Lower lobe of right lung (tissue), 2 donors: Measurements from ENCODE around the gene ARID3B. TPM values are rescaled to one million over a fixed set of nuclear protein-coding genes. Genes with fewer than 3 reads are reported as not detected.
A peak's percentile ranks its signal among the peaks of the same experiment; 100 is the strongest.

Experiments
- ATAC-seq, 2 donors: fragments of 200-7000 bp; cut with Tn5 transposase; one replicate each; pipeline ENCODE4 v1.9.1; 2020 to 2022; ENCODE audit warnings: mild to moderate bottlenecking in 2 of 2, moderate library complexity in 2 of 2
- DNase-seq: peaks from one replicate; pipeline ENCODE4 v3.0.0-alpha.2; 2020
- H3K27ac ChIP-seq: fragments of 200-600 bp; one replicate; pipeline ENCODE4 v1.8.0; 2022
- H3K27me3 ChIP-seq: fragments of 200-600 bp; one replicate; pipeline ENCODE4 v1.8.0; 2022; ENCODE audit warnings: low read depth
- H3K36me3 ChIP-seq: fragments of 200-600 bp; one replicate; pipeline ENCODE4 v1.8.0; 2022; ENCODE audit warnings: mild to moderate bottlenecking
- H3K4me1 ChIP-seq: fragments of 200-600 bp; one replicate; pipeline ENCODE4 v1.8.0; 2022
- H3K4me3 ChIP-seq: fragments of 200-600 bp; one replicate; pipeline ENCODE4 v1.8.0; 2022; ENCODE audit warnings: mild to moderate bottlenecking
- H3K9me3 ChIP-seq: fragments of 200-600 bp; one replicate; pipeline ENCODE4 v1.8.0; 2022
- intact Hi-C: fragments of 100-400 bp; cut with DNase I; formaldehyde crosslinking; loops from one replicate; pipeline ENCODE4 v1.11.0; 2022
- long read RNA-seq: library from polyadenylated mRNA; unstranded; transcript quantifications from one replicate; pipeline ENCODE4 v2.0.0, GENCODE V29; 2021
- total RNA-seq: library from RNA; stranded (reverse); fragmentation: NEBNext Ultra II Directional; extraction: Animal tissue kit (Norgen Biotek cat#: 25700); gene quantifications from one replicate; pipeline ENCODE4 v1.2.1, GENCODE V29; 2021
- TF ChIP-seq, protein P1 (sequence below): fragments of 200-600 bp; IDR thresholded peaks from one replicate; pipeline ENCODE4 v1.8.0; 2022; ENCODE audit warnings: antibody characterized with exemption, mild to moderate bottlenecking
- donor health status: DM: no; HTN: yes; CAD: no; lungs with severe emphysema.

ARID3B gene, protein sequence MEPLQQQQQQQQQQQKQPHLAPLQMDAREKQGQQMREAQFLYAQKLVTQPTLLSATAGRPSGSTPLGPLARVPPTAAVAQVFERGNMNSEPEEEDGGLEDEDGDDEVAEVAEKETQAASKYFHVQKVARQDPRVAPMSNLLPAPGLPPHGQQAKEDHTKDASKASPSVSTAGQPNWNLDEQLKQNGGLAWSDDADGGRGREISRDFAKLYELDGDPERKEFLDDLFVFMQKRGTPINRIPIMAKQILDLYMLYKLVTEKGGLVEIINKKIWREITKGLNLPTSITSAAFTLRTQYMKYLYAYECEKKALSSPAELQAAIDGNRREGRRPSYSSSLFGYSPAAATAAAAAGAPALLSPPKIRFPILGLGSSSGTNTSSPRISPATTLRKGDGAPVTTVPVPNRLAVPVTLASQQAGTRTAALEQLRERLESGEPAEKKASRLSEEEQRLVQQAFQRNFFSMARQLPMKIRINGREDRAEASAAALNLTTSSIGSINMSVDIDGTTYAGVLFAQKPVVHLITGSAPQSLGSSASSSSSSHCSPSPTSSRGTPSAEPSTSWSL
- 11.1 TPM for total RNA-seq
- long read RNA-seq, full-length matches to known transcripts: 2 of 26 reads
- long read RNA-seq, partial matches to known transcripts: 18 of 26 reads
- long read RNA-seq, other reads (novel, unspliced or antisense): 6 of 26 reads

DNA sequence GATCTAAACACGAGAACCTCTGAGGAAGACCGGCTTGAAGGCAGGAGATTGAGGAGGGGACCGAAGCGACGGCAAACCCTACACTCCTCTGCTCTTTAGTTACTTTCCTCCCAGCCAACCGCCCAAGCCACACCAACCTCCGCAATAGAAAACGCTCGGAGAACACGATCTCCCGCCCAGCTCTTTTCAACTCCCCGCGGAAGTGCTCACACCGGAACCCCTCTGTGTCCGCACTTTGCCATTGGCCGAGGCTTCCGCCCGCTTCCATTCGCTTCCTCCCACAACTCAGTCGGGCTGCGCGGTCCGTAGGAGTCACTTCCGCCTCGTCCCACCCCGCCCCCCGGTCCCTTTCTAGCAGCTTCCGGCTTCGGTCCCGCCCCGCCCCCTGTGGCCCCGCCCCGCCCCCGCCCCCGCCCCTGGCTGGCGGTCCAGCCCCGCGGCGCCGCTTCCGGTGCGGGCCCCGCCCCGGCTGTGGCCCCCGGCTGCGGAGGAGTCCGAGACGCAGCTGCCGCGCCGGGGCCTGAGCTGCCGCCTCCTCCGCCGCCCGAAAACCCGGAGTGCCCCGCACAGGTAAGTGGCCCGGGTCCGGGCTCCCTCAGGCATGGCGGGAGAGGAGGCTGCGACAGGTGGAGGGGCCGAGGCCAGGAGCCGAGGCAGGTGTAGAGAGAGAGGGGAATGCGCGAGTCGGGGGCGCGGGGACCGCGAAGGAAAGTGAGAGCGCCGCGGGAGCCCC is at the start of gene ARID3B:
TSS of gene ARID3B (plus strand) at position 460 of the 733 bp plus-strand sequence. CDS start 2,717 bp downstream, outside the sequence.
- Histone ChIP-seq H3K9me3 (no peaks in the 10 kb centered on the region), H3K4me1 (peaks cover 41% of the 10 kb centered on the region), H3K4me3 (peak within 1 kb of the TSS; percentile 89), H3K36me3 (peaks cover 7% of the 10 kb centered on the region), H3K27ac (peak within 1 kb of the TSS; percentile 86), H3K27me3 (no peaks in the 10 kb centered on the region)
- ATAC-seq: peak; percentile 97 to 98
- TF ChIP-seq, protein P1, sequence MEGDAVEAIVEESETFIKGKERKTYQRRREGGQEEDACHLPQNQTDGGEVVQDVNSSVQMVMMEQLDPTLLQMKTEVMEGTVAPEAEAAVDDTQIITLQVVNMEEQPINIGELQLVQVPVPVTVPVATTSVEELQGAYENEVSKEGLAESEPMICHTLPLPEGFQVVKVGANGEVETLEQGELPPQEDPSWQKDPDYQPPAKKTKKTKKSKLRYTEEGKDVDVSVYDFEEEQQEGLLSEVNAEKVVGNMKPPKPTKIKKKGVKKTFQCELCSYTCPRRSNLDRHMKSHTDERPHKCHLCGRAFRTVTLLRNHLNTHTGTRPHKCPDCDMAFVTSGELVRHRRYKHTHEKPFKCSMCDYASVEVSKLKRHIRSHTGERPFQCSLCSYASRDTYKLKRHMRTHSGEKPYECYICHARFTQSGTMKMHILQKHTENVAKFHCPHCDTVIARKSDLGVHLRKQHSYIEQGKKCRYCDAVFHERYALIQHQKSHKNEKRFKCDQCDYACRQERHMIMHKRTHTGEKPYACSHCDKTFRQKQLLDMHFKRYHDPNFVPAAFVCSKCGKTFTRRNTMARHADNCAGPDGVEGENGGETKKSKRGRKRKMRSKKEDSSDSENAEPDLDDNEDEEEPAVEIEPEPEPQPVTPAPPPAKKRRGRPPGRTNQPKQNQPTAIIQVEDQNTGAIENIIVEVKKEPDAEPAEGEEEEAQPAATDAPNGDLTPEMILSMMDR: no peak
- intact Hi-C loops: no loop called here
- DNase-seq: peak; percentile 98

DNA sequence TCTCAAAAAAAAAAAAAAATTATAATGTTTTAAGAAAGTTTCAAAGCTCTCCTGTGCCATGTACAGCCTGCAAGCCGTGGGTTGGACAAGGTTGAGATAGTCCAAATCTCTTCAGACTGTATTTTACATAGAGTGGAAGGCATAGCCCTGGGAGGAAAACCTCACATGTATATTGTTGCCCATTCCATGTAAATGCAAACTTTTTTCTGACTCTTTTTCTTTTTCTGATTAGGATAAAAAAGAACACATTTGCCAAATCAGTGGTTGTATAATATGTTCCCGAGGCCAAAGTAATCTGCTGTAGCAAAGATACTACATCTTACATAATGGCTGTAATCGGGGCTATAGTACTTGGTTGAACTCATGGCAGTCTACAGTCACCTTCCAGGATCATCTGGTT is 44.4 kb upstream of the ARID3B start:
- Histone ChIP-seq H3K4me3 (no peak overlapping the region), H3K27ac (no peak overlapping the region), H3K4me1 (no peaks in the 10 kb centered on the region), H3K27me3 (no peaks in the 10 kb centered on the region), H3K36me3 (no peaks in the 10 kb centered on the region), H3K9me3 (no peaks in the 10 kb centered on the region)
- DNase-seq: no peak
- ATAC-seq: no peak
- TF ChIP-seq, protein P1: no peak
- intact Hi-C loops: no loop called here

DNA sequence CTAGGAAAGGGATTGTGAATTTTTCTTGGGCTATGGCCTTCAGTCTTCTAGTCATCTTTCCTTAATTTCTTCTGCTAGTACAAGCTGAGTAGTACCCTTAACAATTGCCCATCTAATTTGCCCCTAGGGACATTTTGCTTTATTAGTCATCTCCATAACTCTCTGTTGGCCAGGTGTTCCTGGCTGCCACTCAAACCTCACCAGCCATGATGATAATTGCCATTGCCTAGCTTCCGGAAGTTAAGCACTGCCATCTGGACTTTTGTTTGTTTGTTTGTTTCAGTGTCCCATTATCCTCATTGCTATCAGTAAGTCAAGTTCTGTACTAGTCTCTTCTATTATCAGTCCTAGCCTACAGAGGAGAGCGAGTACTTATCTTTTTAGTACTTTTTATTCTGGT is 43.4 kb upstream of the ARID3B start:
- ATAC-seq (no peak), DNase-seq (no peak)
- Histone ChIP-seq H3K27ac (no peak overlapping the region), H3K36me3 (no peaks in the 10 kb centered on the region), H3K4me3 (no peak overlapping the region), H3K9me3 (no peaks in the 10 kb centered on the region), H3K4me1 (no peaks in the 10 kb centered on the region), H3K27me3 (no peaks in the 10 kb centered on the region)
- intact Hi-C loops: no loop called here
- TF ChIP-seq, protein P1: no peak

DNA sequence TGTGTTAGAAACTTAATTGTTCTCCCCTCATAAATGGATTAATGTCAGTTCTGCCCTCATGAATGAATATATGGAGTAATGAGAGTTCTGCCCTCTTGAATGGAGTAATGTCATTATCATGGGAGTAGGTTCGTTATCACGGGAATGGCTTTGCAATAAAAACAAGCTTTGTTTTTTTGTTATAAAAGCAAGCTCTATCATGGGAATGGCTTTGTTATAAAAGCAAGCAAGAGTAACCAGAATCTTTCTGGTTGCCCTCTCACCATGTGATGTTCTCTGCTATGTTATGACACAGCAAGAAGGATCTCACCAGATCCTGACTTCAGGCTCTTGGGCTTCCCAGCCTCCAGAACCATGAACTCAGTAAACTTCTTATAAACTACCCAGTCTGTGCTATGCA is 41.7 kb upstream of the ARID3B start:
- intact Hi-C loops: no loop called here
- no peaks in the 10 kb centered on the region for H3K4me1 ChIP-seq
- no peak overlapping the region for H3K27ac ChIP-seq
- TF ChIP-seq, protein P1: no peak
- no peak for DNase-seq
- no peaks in the 10 kb centered on the region for H3K36me3 ChIP-seq
- ATAC-seq: no peak
- no peaks in the 10 kb centered on the region for H3K9me3 ChIP-seq
- H3K27me3 ChIP-seq: no peaks in the 10 kb centered on the region
- no peak overlapping the region for H3K4me3 ChIP-seq

DNA sequence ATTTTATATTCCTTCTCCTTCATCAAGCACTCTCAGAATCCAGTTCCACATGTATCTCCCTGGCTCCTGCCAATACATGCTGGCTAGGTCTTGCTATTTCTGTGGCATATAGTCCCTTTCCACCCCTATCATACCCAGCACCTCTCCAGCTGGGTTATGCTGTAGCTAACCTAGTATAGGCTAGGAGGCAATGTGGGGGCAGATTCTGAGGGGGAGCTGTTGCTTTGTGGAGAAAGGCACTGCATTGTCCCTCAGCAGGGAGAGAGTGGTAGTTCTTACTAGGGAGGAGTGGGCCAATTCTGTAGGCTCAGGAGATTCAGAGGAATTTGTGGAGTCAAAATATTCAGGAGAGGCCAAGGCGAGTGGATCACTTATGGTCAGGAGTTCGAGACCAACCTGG is 40.6 kb upstream of the ARID3B start:
- no peaks in the 10 kb centered on the region for H3K36me3 ChIP-seq
- H3K4me3 ChIP-seq: no peak overlapping the region
- H3K27ac ChIP-seq: no peak overlapping the region
- DNase-seq (no peak), ATAC-seq (no peak)
- intact Hi-C loops: no loop called here
- H3K4me1 ChIP-seq: no peaks in the 10 kb centered on the region
- H3K9me3 ChIP-seq: no peaks in the 10 kb centered on the region
- TF ChIP-seq, protein P1: no peak
- H3K27me3 ChIP-seq: no peaks in the 10 kb centered on the region
